HG02642 (cell line): ENCODE measurements around the gene PREX1.
A peak's percentile ranks its signal among the peaks of the same experiment; 100 is the strongest.
"Not testable (repeated sequence)": the region's sequence is repeated elsewhere in the genome, so short reads cannot be mapped to it uniquely, and the experiment has no call there.

ENCODE experiments used
- ATAC-seq: cut with Tn5 transposase; IDR thresholded peaks from one replicate; pipeline ENCODE4 v1.9.1; 2021; ENCODE audit warnings: mild to moderate bottlenecking; ENCODE audit not compliant: unreplicated experiment, poor library complexity

The PREX1 gene

DNA sequence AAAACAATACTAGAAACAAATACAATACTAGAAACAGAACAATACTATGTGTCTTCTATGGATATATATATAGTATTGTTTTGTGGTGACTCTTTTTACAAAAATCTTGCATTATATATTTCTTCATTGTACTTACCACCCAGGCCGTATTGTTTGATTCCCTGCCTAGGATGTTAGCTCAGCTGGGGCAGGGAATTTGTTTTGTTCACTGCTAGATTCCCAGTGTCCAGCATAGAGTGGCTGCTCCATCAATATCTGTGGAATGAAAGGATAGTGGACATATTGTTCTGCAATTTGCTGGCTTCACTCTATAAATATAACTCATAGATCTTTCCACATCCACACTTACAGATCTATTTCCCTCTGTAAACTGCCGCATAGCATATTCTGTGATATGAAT lies 21.5 kb upstream of the PREX1 start:
- no peak for ATAC-seq

DNA sequence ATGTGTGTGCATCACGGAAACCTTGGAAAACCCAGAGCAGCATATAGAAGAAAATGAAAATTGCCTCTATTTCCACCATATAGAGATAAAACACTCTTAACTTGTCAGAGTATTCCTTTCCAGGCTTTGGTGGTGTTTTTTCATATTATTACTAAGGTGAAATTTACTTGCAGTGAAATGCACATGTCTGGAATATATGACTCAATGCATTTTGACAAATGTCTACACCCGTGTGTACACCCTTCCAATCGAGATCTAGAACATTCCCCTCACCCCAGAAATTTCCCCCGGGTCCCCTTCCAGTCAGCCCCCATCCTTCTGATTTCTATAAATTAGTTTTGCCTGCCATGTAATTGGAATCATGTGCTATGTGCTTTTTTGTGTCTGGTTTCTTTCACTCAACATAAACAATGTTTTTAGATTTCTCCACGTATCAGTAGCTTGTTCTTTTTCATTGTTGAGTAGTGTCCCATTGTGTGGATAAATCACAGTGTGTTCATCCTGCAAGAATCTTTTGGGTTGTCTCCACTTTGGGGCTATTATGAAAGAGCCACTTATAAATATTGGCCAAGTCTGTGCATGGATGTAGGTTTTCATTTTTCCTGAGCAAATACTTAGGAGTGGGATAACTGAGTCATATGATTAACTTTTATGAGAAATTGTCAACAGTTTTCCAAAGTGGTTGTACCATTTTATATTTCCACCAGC lies 19.9 kb upstream of the PREX1 start:
- no peak for ATAC-seq

DNA sequence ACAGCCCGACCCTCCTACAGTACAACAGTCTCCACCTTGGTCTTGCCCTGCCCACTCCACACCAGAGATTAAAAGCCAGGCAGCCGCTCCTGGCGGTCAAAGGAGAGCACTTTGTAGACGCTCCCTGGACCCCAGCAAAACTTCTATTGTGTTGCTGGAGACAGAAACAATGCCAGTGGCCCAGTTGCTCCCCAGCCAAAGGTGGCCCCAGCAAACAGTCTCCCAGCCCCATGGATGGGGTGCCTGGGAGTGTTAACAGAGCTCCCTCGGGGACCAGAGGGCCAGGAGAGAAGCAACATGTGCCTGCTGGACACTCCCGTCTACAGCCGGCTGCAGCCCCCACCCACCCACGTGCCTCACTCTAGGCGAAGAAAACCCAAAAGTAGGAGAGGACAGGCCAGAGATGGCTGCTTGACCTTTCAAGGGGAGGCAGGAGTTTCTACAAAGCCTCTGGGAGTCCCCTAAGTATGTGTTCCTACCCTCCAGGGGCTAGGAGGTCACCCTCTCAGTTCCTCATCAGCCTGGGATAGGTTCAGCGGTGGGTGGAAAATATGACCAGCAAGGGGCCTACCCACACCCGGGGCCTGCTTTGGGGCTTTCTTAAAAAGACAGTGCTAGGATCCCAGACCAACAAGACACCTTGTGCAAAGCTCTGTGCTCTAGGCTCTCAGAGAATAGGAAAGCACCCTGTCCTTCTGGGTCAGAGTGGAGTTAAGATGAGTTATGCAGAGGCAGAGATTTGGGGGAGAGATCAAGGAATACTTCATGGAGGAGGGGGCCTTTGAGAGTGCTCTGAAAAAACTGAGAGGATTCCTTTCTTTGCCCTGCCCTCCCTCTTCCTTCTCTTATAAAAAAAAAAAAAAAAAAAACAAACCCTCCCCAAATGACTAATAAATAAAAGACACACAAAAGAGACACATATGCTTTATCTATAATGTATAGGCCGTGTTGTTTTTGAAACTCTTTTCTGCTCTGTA lies 19.0 kb upstream of the PREX1 start:
- peak; percentile 94 for ATAC-seq

DNA sequence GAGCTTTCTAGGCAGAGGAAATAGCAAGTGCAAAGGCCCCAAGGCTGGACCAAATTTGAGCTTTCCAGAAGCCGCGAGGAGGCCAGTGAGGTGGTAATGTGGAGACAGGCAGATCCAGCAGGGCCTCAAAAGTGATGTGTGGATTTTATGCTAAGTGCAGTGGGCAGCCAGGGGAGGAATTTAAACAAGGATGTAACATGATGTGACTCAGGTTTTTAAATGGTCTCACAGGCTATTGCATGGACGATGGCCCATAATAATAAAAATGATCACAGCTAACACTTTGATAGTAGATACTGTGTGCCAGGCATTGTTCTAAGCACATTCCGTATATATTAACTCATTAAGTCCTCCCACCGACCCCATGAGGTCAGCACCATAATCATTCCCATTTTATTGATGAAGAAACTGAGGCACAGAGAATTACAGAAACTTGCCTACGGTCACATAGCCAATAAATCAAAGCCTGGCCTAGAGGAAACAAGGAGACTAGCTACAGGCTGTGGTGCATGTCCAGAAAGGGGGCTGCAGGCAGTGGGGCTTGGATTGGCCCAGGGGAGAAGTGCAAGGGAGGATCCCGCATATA lies 18.0 kb upstream of the PREX1 start:
- ATAC-seq = no peak

DNA sequence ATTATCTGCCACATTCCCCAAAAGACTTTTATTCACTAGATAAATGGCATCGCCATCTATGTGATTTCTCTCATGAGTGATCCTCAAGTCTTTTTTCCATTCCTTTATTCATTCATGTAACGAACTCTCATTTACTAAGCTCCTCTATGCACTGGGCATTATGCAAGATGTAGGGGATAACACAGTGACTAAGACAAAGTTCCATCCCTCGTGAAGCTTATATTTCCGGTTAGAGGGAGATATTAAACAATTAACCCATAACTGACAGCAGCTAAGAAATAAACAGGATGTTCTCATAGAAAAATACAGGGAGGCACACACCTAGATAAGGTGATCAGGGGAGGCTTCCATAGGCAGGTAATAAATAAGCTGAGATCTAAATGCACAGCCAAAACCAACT lies 17.2 kb upstream of the PREX1 start:
- no peak for ATAC-seq

DNA sequence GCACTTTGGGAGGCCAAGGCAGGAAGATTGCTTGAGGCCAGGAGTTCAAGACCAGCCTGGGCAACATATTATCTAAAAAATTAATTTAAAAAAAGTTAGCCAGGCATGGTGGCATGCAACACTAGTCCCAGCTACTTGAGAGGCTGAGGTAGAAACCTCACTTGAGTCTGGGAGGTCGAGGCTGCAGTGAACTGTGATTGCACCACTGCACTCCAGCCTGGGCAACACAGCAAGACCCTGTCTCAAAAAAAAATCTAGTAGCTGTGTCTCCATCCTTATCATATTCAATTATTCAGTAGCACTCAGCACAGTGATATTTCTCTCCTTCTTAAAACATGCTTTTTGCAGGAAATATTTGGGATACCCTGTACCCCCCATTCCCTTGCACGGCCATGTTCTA lies 16.1 kb upstream of the PREX1 start:
- ATAC-seq = not testable (repeated sequence)

DNA sequence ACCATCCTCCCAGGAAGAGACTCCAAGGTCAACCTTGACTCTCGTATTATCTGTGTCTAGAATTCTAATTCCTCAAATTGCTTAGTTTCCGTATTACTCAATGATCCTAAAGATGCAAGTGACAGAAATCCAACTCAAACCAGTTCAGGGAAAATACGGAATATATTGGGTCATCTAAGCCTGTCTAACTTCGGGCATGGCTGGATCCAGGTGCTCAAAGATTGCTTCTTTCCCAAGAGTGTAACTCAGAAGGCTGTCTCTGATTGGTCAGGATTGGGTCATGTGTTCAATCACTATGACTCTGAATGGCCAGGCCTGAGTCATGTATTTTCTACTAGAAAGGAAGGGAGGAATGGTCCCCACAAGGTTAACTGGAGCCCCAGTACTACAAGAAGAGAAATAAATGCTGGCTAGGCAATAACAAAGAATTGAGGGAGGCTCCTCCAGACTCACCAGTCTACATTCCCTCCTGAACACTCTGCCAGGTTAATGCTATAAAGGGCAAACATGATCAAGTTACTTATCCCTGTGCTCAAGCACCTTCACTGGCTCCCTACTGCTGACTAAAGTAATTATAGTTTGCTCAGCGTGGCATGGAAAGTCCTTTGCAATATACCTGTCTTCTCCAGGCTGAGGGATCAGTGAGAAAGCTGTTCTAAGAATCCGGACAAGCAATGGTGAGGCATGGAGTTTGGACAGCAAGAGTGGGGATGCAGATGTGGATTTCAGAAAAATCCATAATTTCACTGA lies 15.4 kb upstream of the PREX1 start:
- ATAC-seq = no peak

DNA sequence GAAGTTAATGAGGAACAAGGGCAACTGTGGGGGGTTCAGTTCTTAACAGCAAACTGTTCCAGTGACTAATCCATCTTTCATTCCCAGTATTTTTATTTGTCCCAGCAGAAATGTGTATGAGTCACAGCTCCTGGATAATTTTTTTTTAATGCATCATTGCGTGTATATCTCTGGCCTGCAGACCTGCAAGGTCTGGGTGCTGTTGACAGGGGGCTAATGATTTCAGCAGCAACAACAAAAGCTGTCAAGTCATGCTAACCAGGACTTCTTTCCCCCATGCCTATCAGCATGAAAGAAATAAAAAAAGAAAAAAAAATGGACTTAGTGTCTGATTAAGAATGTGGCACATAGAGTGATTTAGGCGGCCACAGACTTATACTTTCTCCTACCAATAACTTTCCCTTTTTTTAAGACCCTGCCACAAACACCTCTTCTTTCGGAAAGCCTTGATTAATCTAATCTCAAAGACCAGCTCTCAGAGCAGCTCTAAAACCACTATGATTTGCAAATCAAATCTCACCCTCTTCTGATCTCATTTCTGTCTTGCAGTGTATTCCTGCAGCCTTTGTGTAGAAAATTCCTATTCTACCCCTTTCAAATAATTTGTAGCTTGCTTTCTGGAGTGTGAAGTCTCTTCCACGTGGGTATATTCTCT lies 14.2 kb upstream of the PREX1 start:
- ATAC-seq = no peak

DNA sequence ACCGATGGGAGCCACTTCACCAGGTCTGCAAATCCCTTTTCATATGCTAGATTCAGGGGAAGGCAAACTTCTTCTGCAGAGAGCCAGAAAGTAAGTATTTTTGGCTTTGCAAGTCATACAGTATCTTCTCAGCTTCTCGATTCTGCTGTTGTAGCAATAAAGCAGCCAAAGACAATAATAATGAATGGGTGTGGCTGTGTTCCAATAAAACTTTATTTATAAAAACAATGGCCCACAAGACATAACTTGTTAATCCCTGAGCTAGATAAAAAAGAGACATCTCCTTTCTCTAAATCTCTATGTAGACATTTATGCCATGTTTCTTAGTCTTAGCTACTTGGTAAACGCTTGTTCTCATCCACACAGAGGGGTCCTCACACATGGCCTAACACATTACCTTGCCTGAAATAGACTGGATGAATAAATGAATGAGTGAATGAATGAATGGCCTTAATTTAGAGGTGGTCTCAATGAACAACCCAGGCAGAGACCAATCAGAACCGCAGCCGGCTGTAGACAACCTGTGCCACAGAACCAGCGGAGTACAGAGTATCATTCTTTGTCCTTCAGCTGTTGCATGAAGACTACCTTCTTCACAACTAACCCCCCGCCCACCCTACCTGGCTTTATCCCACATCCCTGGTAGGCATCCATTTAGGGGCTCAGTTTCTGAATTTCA lies 13.5 kb upstream of the PREX1 start:
- ATAC-seq = no peak

DNA sequence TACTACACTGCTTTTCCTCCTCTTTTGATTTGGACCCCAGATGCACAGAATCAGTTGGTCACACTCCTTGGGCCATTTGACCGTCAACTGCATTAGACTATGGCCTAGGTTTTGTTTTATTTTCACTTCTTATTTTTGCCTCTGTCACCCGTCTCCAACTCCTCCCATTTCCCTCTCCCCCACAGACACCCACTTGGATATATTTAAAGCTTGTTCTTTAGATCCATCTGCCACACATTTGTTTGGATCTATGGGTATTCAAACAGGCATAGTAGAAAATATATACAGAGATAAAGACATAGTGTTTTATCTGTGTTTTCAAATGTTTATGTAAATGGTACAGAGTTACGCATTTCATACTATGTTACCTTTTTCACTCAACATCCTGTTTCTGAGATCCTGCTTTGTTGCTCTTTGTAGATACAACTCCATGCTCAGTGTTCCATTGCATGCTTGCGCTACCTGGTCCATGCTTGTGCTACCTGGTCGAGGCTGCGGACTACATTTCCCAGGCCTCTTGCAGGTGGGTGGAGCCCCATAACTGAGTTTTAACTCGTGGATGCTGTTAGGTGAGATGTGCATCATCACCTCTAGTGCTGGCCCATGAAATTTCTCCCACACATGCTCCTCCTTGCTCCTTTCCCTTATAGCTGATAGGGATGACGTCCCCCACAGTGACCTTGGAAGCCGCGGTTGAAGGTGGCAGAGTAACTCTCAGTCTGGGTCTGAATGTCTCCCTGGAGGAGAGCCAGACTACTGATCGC lies 11.5 kb upstream of the PREX1 start:
- ATAC-seq = peak; percentile 52

DNA sequence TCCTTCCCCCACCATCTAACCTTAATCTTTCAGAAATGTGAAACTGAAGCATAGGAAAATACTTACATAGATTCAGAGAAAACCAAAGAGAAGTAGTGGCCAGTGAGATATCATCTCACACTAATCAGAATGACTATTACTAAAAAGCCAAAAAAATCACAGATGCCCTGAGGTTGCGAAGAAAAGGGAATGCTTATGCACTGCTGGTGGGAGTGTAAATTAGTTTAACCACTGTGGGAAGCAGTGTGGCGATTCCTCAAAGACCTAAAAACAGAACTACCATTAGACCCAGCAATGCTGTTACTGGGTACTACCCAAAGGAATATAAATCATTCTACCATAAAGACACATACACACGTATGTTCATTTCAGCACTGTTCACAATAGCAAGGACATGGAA lies 9.2 kb upstream of the PREX1 start:
- ATAC-seq = no peak

DNA sequence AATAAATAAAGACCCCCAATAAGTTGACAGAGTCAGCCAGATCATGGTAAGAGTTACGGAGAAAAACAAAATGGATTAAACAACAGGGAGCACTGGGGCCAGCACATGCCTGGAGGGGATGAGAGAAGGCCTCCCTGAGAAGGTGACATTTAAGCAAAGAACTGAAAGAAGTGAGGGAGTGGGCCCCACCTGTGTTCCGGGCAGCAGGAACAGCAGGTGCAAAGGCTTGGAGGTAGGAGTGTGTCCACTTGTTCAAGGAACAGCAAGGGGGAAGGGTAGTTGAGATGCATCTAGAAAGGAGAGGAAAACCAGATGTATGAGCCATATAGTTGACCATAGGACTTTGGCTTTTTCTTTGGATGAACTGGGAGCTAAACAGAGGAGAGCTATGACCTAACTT lies 7.6 kb upstream of the PREX1 start:
- ATAC-seq = no peak

DNA sequence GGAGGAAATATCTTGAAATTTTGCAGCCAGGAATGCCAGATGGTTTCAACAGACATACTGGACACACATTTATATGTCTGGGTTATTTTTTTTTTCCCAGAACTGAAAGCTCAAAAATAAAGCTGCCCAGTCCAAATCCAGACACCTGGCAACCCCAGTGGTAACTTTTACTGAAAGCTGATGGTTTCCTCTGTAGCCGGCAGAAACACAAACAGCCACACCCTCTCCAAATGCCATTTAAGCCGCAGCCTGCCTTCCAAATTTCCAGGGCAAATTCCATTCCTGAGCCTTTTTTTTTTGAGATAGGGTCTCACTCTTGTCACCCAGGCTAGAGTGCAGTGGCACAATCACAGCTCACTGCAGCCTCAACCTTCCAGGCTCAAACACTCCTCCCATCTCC lies 6.5 kb upstream of the PREX1 start:
- ATAC-seq = no peak

DNA sequence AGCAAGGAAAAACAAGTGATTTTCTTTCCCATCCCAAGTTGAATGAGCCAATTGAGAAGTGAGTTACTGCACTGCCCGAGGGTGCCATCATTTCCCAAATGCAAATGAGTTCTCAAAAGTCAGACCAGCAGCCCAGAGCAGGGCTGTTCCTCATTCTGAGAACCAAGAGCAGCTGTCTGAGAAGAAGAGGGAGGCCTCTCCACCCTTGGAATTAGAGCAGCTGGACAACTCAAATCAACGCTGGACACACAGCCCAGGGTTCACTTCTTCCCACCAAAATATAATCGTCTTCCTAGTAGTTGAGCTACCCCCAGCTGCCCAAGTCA lies 4.6 kb upstream of the PREX1 start:
- no peak for ATAC-seq

DNA sequence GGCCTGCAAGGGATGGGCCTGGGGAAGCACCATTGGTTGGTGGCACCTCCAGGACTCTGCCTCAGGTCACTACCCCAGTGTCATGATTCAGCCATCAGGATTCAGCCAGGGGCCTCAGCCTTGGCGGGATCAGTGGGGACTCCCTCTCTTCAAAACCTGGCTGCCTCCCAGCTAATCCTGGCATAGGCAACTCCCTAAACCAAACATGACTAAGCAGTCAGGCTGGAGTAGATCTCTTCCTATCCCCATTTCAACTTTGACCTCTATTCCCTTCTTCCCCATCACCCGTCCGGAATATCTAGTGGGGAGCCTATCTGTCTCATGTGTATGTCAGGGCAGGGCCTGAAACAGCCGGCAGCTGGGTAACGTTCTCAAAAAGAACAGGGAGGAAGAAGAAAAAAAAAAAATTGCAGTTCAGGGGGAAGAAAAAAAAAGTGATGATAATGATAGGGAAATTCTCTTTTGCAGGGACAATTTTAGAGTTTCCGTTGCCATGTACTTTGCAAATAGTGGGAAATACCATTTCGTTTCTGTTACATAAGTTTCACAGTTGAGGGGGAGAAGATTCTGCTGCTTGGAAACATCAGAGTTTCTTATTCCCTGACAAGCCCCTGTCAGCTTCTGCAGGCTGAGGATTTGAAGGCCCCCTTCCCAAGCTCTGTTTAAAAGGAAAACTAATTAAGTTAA lies 4.1 kb upstream of the PREX1 start:
- ATAC-seq = no peak

DNA sequence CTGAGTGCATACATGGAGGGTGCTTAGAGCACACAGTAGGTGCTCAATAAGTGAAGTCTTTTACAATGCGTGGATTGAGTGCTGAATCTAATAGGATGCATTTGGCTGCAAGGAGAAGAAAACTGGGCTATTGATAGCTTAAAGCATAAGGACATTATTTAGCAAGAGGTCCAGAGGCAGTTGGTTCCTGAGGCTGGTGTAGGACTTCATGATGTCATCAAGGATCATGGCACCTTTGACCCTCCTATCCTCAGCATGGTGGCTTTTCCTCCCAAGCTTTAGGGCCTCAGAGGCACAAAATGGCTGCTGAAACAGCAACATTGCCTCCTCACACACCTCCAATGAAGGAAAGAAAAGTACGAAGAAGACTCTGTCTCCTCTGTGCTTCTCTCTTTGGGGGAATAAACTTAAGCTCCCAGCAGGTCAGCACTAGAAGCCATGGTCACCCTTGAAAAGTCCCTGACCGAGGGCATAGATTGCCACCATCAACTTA lies 3.1 kb upstream of the PREX1 start:
- no peak for ATAC-seq

DNA sequence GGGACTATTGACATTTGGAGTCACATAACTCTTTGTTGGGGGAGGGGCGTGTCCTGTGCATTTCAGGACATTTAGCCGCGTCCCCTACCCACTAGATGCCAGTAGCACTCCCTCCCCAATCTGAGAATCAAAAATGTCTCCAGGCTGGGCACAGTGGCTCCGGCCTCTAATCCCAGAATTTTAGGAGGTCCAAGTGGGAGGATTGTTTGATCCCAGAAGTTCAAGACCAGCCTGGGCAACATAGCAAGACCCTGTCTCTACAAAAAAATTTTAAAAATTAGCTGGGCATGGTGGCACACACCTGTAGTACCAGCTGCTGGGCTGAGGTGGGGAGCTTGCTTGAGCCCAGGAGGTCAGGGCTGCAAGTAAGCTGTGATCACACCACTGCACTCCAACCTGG lies 2.1 kb upstream of the PREX1 start:
- ATAC-seq = no peak

DNA sequence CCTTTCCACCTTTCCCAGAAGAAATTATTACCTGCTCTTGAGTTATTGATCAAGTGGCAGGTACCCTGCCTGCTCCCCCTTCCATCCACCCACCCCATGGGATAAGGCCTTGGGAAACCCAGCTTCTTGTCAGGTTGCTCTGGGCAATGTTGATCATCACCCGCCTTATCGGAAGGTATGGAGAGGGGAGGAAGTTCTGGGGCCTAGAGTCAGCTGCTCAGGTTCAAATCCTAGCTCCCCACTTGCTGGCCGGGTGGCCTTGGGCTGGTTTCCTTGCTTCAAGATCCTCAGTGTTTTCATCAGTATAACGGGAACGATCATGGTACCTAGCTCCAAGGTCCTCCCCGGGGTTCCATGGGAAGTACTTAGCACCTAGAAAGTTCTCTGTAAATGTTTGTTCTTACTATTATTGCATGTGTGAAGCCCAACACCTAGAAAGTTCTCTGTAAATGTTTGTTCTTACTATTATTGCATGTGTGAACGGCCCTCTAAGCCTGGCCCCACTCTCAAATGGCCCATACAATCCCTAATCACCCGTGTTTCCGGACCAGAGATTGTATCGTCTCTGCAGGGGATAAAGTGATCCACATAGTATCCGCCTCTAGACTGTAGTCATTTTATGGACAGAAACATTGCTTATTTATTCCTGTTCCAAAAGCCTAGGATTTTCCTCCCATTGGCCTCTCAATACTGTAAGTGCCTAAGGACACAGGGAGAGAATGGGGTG lies 1.1 kb upstream of the PREX1 start:
- no peak for ATAC-seq
